Heart left ventricle (tissue), 16 donors: ENCODE results near the gene PLA2G4F. TPM values are rescaled to one million over a fixed set of nuclear protein-coding genes. Genes with fewer than 3 reads are reported as not detected.

Experiments used
- ATAC-seq, 4 donors: fragments of 200-7000 bp; cut with Tn5 transposase; one replicate each; pipeline ENCODE4 v1.9.1; 2020 to 2022; ENCODE audit warnings: moderate library complexity in 4 of 4, mild to moderate bottlenecking in 3 of 4, moderate number of reproducible peaks in 1 of 4
- DNase-seq, 5 donors: peaks; one replicate each; pipeline ENCODE4 v3.0.0-alpha.2; 2020
- H3K27ac ChIP-seq, 12 donors: fragments of 200-600 bp; sonication (generic) in 4 of 12; one replicate each; pipeline versions ENCODE4 v1.5.0 to v1.8.0; 2016 to 2022; ENCODE audit warnings: mild to moderate bottlenecking in 2 of 12
- H3K27me3 ChIP-seq, 9 donors: fragments of 200-600 bp; sonication (generic) in 2 of 9; one replicate each; pipeline versions ENCODE4 v1.5.1 to v1.8.0; 2016 to 2022; ENCODE audit warnings: mild to moderate bottlenecking in 3 of 9
- H3K36me3 ChIP-seq, 9 donors: fragments of 200-600 bp; sonication (generic) in 2 of 9; one replicate each; pipeline versions ENCODE4 v1.5.0 to v1.8.0; 2018 to 2022; ENCODE audit warnings: mild to moderate bottlenecking in 2 of 9
- H3K4me1 ChIP-seq, 12 donors: fragments of 200-600 bp; sonication (generic) in 4 of 12; one replicate each; pipeline versions ENCODE4 v1.5.0 to v1.8.0; 2016 to 2022; ENCODE audit warnings: mild to moderate bottlenecking in 3 of 12
- H3K4me3 ChIP-seq, 12 donors: fragments of 200-600 bp; sonication (generic) in 4 of 12; one replicate each; pipeline versions ENCODE4 v1.5.0 to v1.8.0; 2017 to 2022; ENCODE audit warnings: mild to moderate bottlenecking in 9 of 12, moderate library complexity in 4 of 12
- H3K9me3 ChIP-seq, 12 donors: fragments of 200-600 bp; sonication (generic) in 4 of 12; one replicate each; pipeline versions ENCODE4 v1.5.0 to v1.8.0; 2016 to 2022; ENCODE audit warnings: mild to moderate bottlenecking in 1 of 12
- POLR2A ChIP-seq, 2 donors: fragments of 450-650 bp; IDR thresholded peaks; one replicate each; pipeline ENCODE4 v1.6.1; 2017; ENCODE audit warnings: antibody characterized with exemption in 2 of 2, mild to moderate bottlenecking in 2 of 2, moderate library complexity in 2 of 2
- WGBS, 4 donors: extraction: QIAGEN DNeasy Blood & Tissue Kit in 2 of 4; methylation state at CpG; one replicate each; pipeline versions ENCODE4 v1.1.5 to v1.1.7; 2013 to 2018; 5-methylcytosine and 5-hydroxymethylcytosine counted together
- intact Hi-C, 10 donors: fragments of 100-400 bp; cut with DNase I; formaldehyde crosslinking; loops; one replicate each; pipeline versions ENCODE4 v1.11.1 to v1.14.2; 2022
- polyA plus RNA-seq, 2 donors: library from polyadenylated mRNA; stranded (reverse); fragments of 200-250 nt; gene quantifications; one replicate each; pipeline ENCODE4 v1.2.3, GENCODE V29; 2013
- total RNA-seq, 9 donors: library from RNA; depleted of rRNA in 2 of 9; stranded (reverse); fragments of >200 nt in 2 of 9; fragmentation: NEBNext Ultra II Directional in 3 of 9; extraction: Animal tissue kit (Norgen Biotek cat#: 25700) in 3 of 9; gene quantifications; one replicate each; pipeline versions ENCODE4 v1.1.0 to v1.2.4, GENCODE V29; 2016 to 2023
- TF ChIP-seq, protein P1 (sequence below), 12 donors: fragments of 200-600 bp; sonication (generic) in 4 of 12; IDR thresholded peaks; one replicate each; pipeline versions ENCODE4 v1.5.0 to v1.8.0; 2018 to 2022; ENCODE audit warnings: antibody characterized with exemption in 12 of 12, mild to moderate bottlenecking in 5 of 12
- donor health status: ischemic (EF 13 %, LVEDD 7.1; RV severe dilation, severe dysfunction).
- donor health status: healthy with polysubstance abuse.
- donor health status: DM: no; HTN: yes; CAD: no.
- donor health status: DM: no; HTN: no; CAD: no.
- donor health status: ischemic (EF 25% LVEDD 6.9; RV normal size, moderate dysfunction).
- donor health status: ischemic (EF 25% LVEDD 5.7; RV mildly dilated, moderate dysfunction).
- donor health status: healthy.
- donor health status: DM: yes; HTN: yes; CAD: no.
- donor health status: ischemic (EF 35%, LVEDD 5.7; RV mildly dilated, moderate dysfunction).
- donor health status: nonischemic (EF 11% LVEDD 7.7; RV severe dilation, severe dysfunction).
- donor health status: DM: yes; HTN: yes; CAD: no.
- donor health status: PGD.
- donor health status: ischemic (EF 29% LVEDD 5.4; RV normal size, mild dysfunction).
- donor health status: nonischemic (EF 23%, LVEDD 6.1; RV moderate dilation, normal function).

The PLA2G4F gene
- total and polyA plus RNA-seq, 11 donors, result 0.09 to 9.0 (median 1.4) TPM

DNA sequence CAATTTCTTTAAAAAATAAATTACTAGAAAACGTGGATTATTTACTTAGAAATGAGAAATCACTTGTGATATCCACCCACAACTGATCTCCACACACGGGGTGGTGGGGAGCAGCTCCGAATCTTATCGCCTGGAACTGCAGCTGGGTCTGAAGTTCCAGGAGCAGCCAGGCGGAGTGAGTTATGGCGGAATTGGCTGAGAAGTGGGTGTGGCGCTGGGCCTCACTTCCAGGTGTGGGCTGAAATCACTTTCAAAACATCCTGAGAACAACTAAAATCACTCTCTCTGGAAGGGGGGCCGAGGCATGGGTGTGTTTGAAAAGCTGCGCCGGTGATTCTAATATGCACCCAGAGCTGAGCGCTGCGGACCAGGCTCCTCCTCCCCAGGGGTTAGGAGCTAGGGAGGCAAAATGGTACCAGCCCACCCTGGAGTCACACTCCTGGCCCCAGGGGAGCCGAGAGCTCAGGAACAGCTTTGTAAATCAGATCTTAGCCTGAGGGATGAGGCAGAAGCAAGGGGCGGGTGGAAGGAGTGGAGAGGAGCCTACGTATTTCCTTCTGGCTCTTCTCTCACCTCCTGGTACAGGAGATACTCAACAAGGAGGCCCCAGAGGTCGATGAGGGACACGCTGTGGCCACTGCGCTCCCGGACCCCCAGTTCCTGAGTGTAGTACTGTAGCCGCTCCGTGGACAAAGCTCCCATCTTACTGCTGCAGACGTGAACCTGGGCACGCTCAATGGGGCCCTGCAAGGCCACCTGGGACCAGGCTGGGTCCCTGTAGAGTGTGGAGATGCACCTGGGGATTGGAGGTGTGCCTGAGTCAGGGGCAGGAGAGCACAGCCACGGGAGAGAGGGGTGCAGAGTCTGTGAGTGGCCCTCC lies 9.6 kb downstream of the PLA2G4F start:
- no peaks in the 10 kb centered on the region for H3K36me3 ChIP-seq
- intact Hi-C loops, result loop anchor here in 1 of 10 donors (5.0 kb wide), 1 partner anchor 244 kb away; no protein-coding TSS in a partner anchor
- WGBS, 4 donors, result 83 to 91% (median 83%) methylated on average over 23 to 24 of the region's 24 CpGs
- H3K4me1 ChIP-seq, result peaks cover 0 to 11% (median 3%) of the 10 kb centered on the region in 12 donors
- no peaks in the 10 kb centered on the region for H3K27me3 ChIP-seq
- no peaks in the 10 kb centered on the region for H3K9me3 ChIP-seq
- DNase-seq, result no peak
- H3K27ac ChIP-seq, result no peak overlapping the region
- H3K4me3 ChIP-seq, result no peak overlapping the region
- TF ChIP-seq POLR2A (IDR thresholded peaks at IDR 0.05), result no peak
- no peak for ATAC-seq

DNA sequence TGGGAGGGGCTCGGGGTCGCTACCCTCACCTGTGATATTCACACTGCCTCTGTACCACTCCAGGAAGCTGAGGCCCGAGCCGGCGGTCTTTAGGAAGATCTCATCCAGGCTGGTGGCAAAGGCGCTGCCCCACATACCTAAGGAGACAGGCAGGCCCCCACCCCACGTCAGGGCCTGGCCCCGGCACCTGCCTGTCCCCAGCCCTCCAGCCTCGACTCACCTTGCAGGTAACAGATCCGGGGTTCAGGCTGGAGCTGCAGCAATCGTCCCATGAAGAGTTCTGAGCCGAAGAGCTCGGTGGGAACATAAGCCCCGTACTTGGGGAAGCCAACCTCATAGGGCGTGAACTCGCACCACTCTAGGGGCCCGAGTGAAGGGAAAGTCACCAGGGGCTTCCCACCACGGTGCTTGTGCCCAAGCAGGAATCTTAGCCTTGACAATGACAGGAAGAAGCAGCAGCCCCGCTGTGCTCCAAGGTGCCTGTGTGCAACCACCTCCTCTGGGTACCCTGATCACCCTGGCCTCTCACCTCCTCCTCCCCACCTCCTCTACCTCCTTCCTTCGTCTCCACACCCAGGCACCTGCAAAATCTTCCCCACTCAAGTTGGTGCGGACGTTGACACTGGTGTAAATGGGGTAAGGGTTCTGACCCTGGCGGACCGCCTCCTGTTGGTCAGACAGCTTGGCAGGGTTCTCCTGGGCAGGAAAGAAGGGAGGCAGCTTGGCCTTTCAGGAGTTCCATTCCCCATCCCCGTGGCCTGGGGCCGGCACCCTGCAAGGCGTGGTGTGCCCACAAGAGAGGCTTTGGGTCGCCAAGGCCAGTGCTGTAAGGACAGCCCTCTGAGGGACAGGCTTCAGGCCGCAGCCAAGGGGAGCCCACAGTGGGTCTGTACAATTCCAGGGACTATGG lies 10.6 kb downstream of the PLA2G4F start:
- ATAC-seq (no peak), DNase-seq (no peak)
- TF ChIP-seq, protein P1, sequence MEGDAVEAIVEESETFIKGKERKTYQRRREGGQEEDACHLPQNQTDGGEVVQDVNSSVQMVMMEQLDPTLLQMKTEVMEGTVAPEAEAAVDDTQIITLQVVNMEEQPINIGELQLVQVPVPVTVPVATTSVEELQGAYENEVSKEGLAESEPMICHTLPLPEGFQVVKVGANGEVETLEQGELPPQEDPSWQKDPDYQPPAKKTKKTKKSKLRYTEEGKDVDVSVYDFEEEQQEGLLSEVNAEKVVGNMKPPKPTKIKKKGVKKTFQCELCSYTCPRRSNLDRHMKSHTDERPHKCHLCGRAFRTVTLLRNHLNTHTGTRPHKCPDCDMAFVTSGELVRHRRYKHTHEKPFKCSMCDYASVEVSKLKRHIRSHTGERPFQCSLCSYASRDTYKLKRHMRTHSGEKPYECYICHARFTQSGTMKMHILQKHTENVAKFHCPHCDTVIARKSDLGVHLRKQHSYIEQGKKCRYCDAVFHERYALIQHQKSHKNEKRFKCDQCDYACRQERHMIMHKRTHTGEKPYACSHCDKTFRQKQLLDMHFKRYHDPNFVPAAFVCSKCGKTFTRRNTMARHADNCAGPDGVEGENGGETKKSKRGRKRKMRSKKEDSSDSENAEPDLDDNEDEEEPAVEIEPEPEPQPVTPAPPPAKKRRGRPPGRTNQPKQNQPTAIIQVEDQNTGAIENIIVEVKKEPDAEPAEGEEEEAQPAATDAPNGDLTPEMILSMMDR (IDR thresholded peaks at IDR 0.05), result no peak
- no peak for TF ChIP-seq POLR2A (IDR thresholded peaks at IDR 0.05)
- 82 to 90% (median 86%) methylated on average over 23 to 29 of the region's 29 CpGs for WGBS, 4 donors
- Histone ChIP-seq H3K4me1 (peaks cover 0 to 7% (median 0%) of the 10 kb centered on the region in 12 donors), H3K9me3 (no peaks in the 10 kb centered on the region), H3K27me3 (no peaks in the 10 kb centered on the region), H3K4me3 (no peak overlapping the region), H3K27ac (no peak overlapping the region), H3K36me3 (no peaks in the 10 kb centered on the region)
- intact Hi-C loops, result loop anchor here in 1 of 10 donors (5.0 kb wide), 1 partner anchor 244 kb away; no protein-coding TSS in a partner anchor

DNA sequence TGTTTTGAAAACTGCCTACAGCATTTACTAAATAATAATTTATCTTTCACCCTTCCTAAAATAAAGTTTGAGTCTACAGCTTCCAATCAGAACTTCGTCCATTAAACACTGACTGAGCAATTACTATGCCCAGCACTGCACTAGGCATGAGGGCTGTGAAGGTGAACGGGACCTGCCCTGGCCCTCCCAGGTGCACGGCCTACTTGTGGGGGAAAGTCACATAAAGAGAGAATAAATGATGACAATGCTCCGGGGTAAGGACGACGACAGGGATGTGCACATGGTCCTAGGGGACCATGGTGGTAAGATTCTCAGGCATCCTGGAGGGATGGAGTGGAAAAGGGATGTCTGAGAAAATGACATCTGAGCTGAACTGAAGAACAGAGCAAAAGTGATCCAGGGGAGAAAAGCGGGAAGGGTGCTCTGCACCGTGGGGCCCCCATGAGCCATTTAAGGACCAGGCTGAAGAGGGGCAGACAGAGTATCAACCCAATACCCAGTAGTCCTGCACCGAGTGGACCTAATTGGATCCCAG lies 11.5 kb downstream of the PLA2G4F start:
- no peak for DNase-seq
- no peaks in the 10 kb centered on the region for H3K36me3 ChIP-seq
- H3K27me3 ChIP-seq, result no peaks in the 10 kb centered on the region
- ATAC-seq, result no peak
- H3K4me3 ChIP-seq, result no peak overlapping the region
- no peak for TF ChIP-seq POLR2A (IDR thresholded peaks at IDR 0.05)
- TF ChIP-seq, protein P1 (IDR thresholded peaks at IDR 0.05), result no peak
- H3K9me3 ChIP-seq, result no peaks in the 10 kb centered on the region
- WGBS, 4 donors, result 75 to 82% (median 77%) methylated on average over 9 of the region's 9 CpGs
- no peak overlapping the region for H3K27ac ChIP-seq
- intact Hi-C loops, result loop anchor here in 1 of 10 donors (5.0 kb wide), 1 partner anchor 243 kb away; no protein-coding TSS in a partner anchor
- H3K4me1 ChIP-seq, result peaks cover 0 to 7% (median 0%) of the 10 kb centered on the region in 12 donors

DNA sequence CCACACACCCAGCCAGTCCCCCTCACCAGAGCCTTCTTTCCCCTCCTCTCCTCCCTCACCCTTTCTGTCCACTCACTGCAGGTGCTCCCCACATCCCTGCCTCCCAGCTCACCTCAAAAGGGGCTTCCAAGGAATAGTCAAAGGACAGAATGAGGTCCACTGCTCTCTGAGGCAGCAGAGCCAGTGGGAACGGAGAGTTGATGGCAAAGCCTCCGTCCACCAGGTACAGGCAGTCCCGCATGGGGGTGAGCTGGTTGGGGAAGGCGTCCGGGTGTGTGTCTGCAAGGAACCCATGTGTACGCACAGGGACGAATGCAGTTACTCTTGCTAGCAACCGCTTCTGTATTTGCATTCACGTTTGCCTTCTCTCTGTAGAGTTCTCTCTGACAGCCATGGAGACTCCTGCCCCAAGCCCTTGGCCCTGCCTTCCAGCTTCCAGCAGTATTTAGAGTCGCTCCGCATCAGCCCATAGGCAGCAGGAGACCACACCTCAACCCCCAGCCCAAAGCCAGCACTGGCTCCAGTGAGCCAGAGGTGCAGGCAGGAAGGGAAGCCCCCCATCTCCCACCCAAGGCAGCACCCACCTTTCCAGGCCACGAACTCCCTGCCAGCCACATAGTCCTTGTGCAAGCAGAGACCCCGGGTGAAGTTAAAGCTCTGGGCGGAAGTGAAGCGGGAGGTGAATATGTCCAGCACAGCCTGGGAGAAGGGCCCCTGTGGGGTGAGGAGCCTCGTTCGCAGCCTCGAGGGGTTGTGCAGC lies 12.4 kb downstream of the PLA2G4F start:
- TF ChIP-seq, protein P1 (IDR thresholded peaks at IDR 0.05), result no peak
- TF ChIP-seq POLR2A (IDR thresholded peaks at IDR 0.05), result no peak
- no peak for DNase-seq
- H3K4me1 ChIP-seq, result peaks cover 0 to 7% (median 0%) of the 10 kb centered on the region in 12 donors
- intact Hi-C loops, result no loop called here
- H3K27me3 ChIP-seq, result no peaks in the 10 kb centered on the region
- no peak overlapping the region for H3K4me3 ChIP-seq
- H3K27ac ChIP-seq, result no peak overlapping the region
- H3K9me3 ChIP-seq, result no peaks in the 10 kb centered on the region
- WGBS, 4 donors, result 86 to 93% (median 89%) methylated on average over 18 of the region's 18 CpGs
- ATAC-seq, result no peak
- H3K36me3 ChIP-seq, result no peaks in the 10 kb centered on the region
